ENCODE data around the gene OBSL1.

- TF ChIP-seq ZBTB33 (IDR thresholded peaks at IDR 0.05) (no peak), CTCF (IDR thresholded peaks at IDR 0.05 in 2 of 3, conservative IDR thresholded peaks at IDR 0.05 in 1 of 3; ENCODE audit: control insufficient read depth in 2 of 3, extremely low read depth in 1 of 3, insufficient read depth in 1 of 3, low read depth in 3 of 3, low read length in 3 of 3) (no peak), NFIC (IDR thresholded peaks at IDR 0.05; ENCODE audit: low read depth, low read length) (no peak), YBX1 (IDR thresholded peaks at IDR 0.05) (no peak)
Observed at GRCh38 chr2:219516888-219517287, 54.5 kb downstream of the OBSL1 start.
